Measurements from ENCODE around the gene GABBR2. TPM values are rescaled to one million over a fixed set of nuclear protein-coding genes. Genes with fewer than 3 reads are reported as not detected.

Gene GABBR2
- total and polyA plus RNA-seq, 2 donors (not counting 1 experiment from before 2014, with no cell fraction given) = 0.03 TPM; not detected in 1

DNA sequence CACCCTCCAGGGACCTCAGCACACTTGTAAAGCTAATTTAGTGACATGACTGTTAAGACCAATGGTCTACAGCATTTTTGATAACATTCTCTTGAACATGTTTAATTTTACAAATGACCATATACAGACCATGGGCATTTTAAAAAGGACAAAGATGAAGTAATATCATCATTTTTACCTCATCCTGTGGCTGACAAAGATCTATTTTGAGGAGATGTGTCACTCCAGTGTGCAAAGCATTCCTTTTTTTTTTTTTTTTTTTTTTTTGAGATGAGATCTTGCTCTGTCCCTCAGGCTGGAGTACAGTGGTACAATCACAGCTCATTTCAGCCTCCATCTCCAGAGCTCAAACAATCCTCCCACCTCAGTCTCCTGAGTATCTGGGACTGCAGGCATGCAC lies 335.1 kb downstream of the GABBR2 start:
- POLR2A ChIA-PET = no interaction called here
- DNase-seq = no peak
- no peaks in the 10 kb centered on the region for H3K36me3 ChIP-seq (replicated peaks in 1 of 2; ENCODE audit: control extremely low read depth in 1 of 2, control insufficient read depth in 1 of 2, extremely low read depth in 1 of 2, insufficient read depth in 2 of 2, low read length in 1 of 2)
- no peak for ATAC-seq (ENCODE audit: low read depth)
- H3K4me3 ChIP-seq (ENCODE audit: control extremely low read depth in 1 of 5, extremely low read depth in 1 of 5, insufficient read depth in 1 of 5, low read depth in 2 of 5, low read length in 4 of 5) = no peak overlapping the region
- H3K4me1 ChIP-seq (ENCODE audit: control insufficient read depth in 2 of 2, insufficient read depth in 2 of 2, low read length in 2 of 2) = peaks cover 16 to 40% of the 10 kb centered on the region in 2 donors
- Mint-ChIP-seq H3K9me3 (ENCODE audit: insufficient read depth) (no peaks in the 10 kb centered on the region), H3K27ac (no peak overlapping the region), H3K4me1 (peaks cover 29% of the 10 kb centered on the region), H3K4me3 (no peak overlapping the region), H3K27me3 (no peaks in the 10 kb centered on the region)
- no peaks in the 10 kb centered on the region for H3K79me2 ChIP-seq (ENCODE audit: control insufficient read depth, insufficient read depth, low read length)
- TF ChIP-seq EZH2 (IDR thresholded peaks at IDR 0.05; ENCODE audit: borderline replicate concordance, insufficient read depth, low read depth, low read length, poor library complexity, severe bottlenecking) = no peak
- TF ChIP-seq, protein P1, sequence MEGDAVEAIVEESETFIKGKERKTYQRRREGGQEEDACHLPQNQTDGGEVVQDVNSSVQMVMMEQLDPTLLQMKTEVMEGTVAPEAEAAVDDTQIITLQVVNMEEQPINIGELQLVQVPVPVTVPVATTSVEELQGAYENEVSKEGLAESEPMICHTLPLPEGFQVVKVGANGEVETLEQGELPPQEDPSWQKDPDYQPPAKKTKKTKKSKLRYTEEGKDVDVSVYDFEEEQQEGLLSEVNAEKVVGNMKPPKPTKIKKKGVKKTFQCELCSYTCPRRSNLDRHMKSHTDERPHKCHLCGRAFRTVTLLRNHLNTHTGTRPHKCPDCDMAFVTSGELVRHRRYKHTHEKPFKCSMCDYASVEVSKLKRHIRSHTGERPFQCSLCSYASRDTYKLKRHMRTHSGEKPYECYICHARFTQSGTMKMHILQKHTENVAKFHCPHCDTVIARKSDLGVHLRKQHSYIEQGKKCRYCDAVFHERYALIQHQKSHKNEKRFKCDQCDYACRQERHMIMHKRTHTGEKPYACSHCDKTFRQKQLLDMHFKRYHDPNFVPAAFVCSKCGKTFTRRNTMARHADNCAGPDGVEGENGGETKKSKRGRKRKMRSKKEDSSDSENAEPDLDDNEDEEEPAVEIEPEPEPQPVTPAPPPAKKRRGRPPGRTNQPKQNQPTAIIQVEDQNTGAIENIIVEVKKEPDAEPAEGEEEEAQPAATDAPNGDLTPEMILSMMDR (IDR thresholded peaks at IDR 0.05) = no peak
- H4K20me1 ChIP-seq (ENCODE audit: control insufficient read depth, insufficient read depth, low read length, poor library complexity, severe bottlenecking) = no peaks in the 10 kb centered on the region
- CTCF ChIA-PET = interaction anchor here (0.7 to 1.6 kb wide), 2 partner anchors 9 to 157 kb away, joined by 3 to 5 read pairs; no protein-coding TSS in a partner anchor
- H3K4me2 ChIP-seq (replicated peaks; ENCODE audit: low read depth, low read length, poor library complexity, severe bottlenecking) = no peak overlapping the region
- intact Hi-C loops (cut with micrococcal nuclease) = no loop called here
- H3K9me3 ChIP-seq (ENCODE audit: control extremely low read depth in 1 of 3, control insufficient read depth in 2 of 3, insufficient read depth in 1 of 3, low read length in 2 of 3) = no peaks in the 10 kb centered on the region
- H3K27me3 ChIP-seq (replicated peaks in 1 of 4; ENCODE audit: control extremely low read depth in 1 of 4, control insufficient read depth in 3 of 4, insufficient read depth in 4 of 4, low read length in 3 of 4) = peaks cover 0 to 2% (median 0%) of the 10 kb centered on the region in 4 experiments
- H3K9ac ChIP-seq (ENCODE audit: low read length) = no peak overlapping the region
- no peak overlapping the region for H3K27ac ChIP-seq (ENCODE audit: low read length in 2 of 2)
- no peak overlapping the region for H2AFZ ChIP-seq (ENCODE audit: insufficient read depth, low read depth, low read length, poor library complexity, severe bottlenecking)

DNA sequence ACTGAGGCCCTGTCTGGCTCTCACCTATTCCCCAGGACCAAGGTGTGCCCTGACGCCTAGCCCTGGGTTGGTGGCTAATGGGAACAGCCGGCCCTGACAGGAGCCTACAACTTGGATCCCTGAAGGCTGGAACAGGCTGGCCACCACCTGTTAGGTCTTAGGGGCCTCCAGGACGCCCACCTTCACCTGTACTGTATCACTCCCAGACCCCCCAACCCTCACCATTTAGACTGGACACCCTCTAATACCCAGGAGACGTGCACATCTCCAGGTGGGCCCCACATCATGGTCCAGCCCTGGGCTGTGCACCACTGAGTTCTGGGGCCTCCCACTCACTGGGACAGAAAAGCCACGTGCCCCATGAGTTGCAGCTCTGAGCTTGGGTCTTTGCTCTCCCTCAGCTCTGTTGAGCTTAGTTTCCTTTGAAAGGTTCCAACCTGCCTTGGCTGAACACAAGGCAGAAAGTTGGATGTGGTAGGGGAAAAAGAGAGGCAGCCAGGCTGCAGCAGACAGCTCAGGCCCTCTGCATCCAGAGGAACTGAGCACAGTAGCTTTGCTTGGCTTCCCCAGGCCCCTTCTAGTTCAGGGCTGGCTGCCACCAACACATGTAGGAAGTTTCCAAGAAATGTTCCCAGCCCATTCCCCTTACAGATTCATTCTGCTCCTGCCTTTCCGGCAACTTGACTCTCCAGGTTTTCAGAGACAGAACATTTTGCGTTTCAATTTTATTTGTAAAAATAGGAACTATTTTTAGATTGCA lies 336.5 kb downstream of the GABBR2 start:
- Mint-ChIP-seq H3K4me1 (peaks cover 20% of the 10 kb centered on the region), H3K4me3 (no peak overlapping the region), H3K27ac (no peak overlapping the region), H3K9me3 (ENCODE audit: insufficient read depth) (no peaks in the 10 kb centered on the region), H3K27me3 (peaks cover 3% of the 10 kb centered on the region)
- no peak overlapping the region for H3K9ac ChIP-seq (ENCODE audit: low read length)
- intact Hi-C loops (cut with micrococcal nuclease) = no loop called here
- no peaks in the 10 kb centered on the region for H4K20me1 ChIP-seq (ENCODE audit: control insufficient read depth, insufficient read depth, low read length, poor library complexity, severe bottlenecking)
- H3K27me3 ChIP-seq (replicated peaks in 1 of 4; ENCODE audit: control extremely low read depth in 1 of 4, control insufficient read depth in 3 of 4, insufficient read depth in 4 of 4, low read length in 3 of 4) = peaks cover 0 to 4% (median 0%) of the 10 kb centered on the region in 4 experiments
- H3K27ac ChIP-seq (ENCODE audit: low read length in 2 of 2) = no peak overlapping the region
- CTCF ChIA-PET = no interaction called here
- TF ChIP-seq EZH2 (IDR thresholded peaks at IDR 0.05; ENCODE audit: borderline replicate concordance, insufficient read depth, low read depth, low read length, poor library complexity, severe bottlenecking) = no peak
- TF ChIP-seq, protein P1 (IDR thresholded peaks at IDR 0.05) = no peak
- no peaks in the 10 kb centered on the region for H3K9me3 ChIP-seq (ENCODE audit: control extremely low read depth in 1 of 3, control insufficient read depth in 2 of 3, insufficient read depth in 1 of 3, low read length in 2 of 3)
- POLR2A ChIA-PET = no interaction called here
- DNase-seq (no peak), ATAC-seq (ENCODE audit: low read depth) (no peak)
- WGBS (ENCODE audit: insufficient coverage) = 83% methylated on average over 5 of the region's 7 CpGs
- no peaks in the 10 kb centered on the region for H3K36me3 ChIP-seq (replicated peaks in 1 of 2; ENCODE audit: control extremely low read depth in 1 of 2, control insufficient read depth in 1 of 2, extremely low read depth in 1 of 2, insufficient read depth in 2 of 2, low read length in 1 of 2)
- no peak overlapping the region for H2AFZ ChIP-seq (ENCODE audit: insufficient read depth, low read depth, low read length, poor library complexity, severe bottlenecking)
- no peaks in the 10 kb centered on the region for H3K79me2 ChIP-seq (ENCODE audit: control insufficient read depth, insufficient read depth, low read length)
- H3K4me1 ChIP-seq (ENCODE audit: control insufficient read depth in 2 of 2, insufficient read depth in 2 of 2, low read length in 2 of 2) = peaks cover 16 to 27% of the 10 kb centered on the region in 2 donors
- H3K4me3 ChIP-seq (ENCODE audit: control extremely low read depth in 1 of 5, extremely low read depth in 1 of 5, insufficient read depth in 1 of 5, low read depth in 2 of 5, low read length in 4 of 5) = no peak overlapping the region
- no peak overlapping the region for H3K4me2 ChIP-seq (replicated peaks; ENCODE audit: low read depth, low read length, poor library complexity, severe bottlenecking)

Measured in B cell (primary cell).